Lower leg skin (tissue), 4 donors: ENCODE measurements around the gene LRSAM1. TPM values are rescaled to one million over a fixed set of nuclear protein-coding genes. Genes with fewer than 3 reads are reported as not detected.

Experiments
- DNase-seq, 2 donors: peaks; one replicate each; pipeline ENCODE4 v3.0.0-alpha.2; 2019; ENCODE audit warnings: low spot score in 2 of 2
- H3K4me3 ChIP-seq: fragments of 200-600 bp; sonication (generic); 2 replicates; pipeline ENCODE4 v1.5.1; 2017; ENCODE audit warnings: mild to moderate bottlenecking, low read depth; ENCODE audit not compliant: poor library complexity, severe bottlenecking
- POLR2A ChIP-seq, 2 donors: fragments of 450-650 bp; IDR thresholded peaks; one replicate each; pipeline ENCODE4 v1.6.1; 2016 to 2017; ENCODE audit warnings: antibody characterized with exemption in 2 of 2, mild to moderate bottlenecking in 1 of 2, moderate library complexity in 1 of 2
- WGBS, 2 donors: methylation state at CpG; one replicate each; pipeline ENCODE4 v1.1.5; 2018; 5-methylcytosine and 5-hydroxymethylcytosine counted together
- intact Hi-C: fragments of 100-400 bp; cut with DNase I; formaldehyde crosslinking; loops from one replicate; pipeline ENCODE4 v1.15.0; 2023; ENCODE audit warnings: low total_unique reads
- total RNA-seq, 4 donors: library from RNA; depleted of rRNA; stranded (reverse); fragments of >200 nt; gene quantifications; one replicate each; pipeline ENCODE4 v1.1.0, GENCODE V29; 2016
- TF ChIP-seq, protein P1 (sequence below), 3 donors: fragments of 450-650 bp; IDR thresholded peaks; one replicate each; pipeline ENCODE4 v1.5.1; 2016; ENCODE audit warnings: antibody characterized with exemption in 3 of 3, mild to moderate bottlenecking in 3 of 3, moderate library complexity in 2 of 3

The LRSAM1 gene
- total RNA-seq, 4 donors from 2014 or later, result 37.9 to 47.9 (median 41.9) TPM

DNA sequence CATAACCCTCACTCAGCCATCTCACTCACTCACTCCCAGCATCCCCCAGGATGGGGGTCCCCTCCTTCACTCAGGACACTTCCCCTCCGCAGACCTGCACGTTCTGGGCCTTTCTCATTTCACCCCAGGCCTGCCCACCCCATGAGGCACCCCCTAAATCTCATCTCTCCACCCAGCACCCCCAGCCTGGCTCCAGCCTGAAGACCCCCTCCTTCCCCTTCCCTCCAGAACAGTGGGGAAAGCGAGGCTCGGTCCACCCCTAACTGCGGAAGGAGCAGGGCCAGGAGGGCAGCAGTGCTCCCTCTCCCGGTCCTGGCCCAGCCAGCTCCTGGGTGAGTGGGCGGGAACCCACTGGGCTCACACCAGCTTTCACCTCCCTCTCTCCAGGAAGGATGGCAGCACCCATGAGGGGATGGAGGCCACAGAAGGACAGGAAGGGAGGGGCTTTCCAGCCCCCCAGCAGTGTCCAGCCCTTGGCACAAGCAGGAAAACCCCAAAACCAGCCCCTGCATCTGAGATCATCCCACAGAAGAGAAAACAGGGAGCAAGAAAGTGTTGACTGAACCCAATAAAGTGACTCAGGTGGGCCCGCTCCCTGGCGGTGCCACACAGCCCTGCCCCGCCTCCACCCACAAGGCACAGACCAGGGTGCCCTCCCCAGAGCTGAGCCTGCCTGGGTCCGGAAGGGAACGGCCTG is 55.0 kb downstream of the LRSAM1 start:
- DNase-seq, result no peak
- no peak overlapping the region for H3K4me3 ChIP-seq
- WGBS, 2 donors, result 79 to 87% methylated on average over 10 to 12 of the region's 12 CpGs
- intact Hi-C loops, result loop anchor here (10.0 kb wide), 1 partner anchor 419 kb away; no protein-coding TSS in a partner anchor
- TF ChIP-seq, protein P1, sequence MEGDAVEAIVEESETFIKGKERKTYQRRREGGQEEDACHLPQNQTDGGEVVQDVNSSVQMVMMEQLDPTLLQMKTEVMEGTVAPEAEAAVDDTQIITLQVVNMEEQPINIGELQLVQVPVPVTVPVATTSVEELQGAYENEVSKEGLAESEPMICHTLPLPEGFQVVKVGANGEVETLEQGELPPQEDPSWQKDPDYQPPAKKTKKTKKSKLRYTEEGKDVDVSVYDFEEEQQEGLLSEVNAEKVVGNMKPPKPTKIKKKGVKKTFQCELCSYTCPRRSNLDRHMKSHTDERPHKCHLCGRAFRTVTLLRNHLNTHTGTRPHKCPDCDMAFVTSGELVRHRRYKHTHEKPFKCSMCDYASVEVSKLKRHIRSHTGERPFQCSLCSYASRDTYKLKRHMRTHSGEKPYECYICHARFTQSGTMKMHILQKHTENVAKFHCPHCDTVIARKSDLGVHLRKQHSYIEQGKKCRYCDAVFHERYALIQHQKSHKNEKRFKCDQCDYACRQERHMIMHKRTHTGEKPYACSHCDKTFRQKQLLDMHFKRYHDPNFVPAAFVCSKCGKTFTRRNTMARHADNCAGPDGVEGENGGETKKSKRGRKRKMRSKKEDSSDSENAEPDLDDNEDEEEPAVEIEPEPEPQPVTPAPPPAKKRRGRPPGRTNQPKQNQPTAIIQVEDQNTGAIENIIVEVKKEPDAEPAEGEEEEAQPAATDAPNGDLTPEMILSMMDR (IDR thresholded peaks at IDR 0.05), result no peak
- no peak for TF ChIP-seq POLR2A (IDR thresholded peaks at IDR 0.05)

DNA sequence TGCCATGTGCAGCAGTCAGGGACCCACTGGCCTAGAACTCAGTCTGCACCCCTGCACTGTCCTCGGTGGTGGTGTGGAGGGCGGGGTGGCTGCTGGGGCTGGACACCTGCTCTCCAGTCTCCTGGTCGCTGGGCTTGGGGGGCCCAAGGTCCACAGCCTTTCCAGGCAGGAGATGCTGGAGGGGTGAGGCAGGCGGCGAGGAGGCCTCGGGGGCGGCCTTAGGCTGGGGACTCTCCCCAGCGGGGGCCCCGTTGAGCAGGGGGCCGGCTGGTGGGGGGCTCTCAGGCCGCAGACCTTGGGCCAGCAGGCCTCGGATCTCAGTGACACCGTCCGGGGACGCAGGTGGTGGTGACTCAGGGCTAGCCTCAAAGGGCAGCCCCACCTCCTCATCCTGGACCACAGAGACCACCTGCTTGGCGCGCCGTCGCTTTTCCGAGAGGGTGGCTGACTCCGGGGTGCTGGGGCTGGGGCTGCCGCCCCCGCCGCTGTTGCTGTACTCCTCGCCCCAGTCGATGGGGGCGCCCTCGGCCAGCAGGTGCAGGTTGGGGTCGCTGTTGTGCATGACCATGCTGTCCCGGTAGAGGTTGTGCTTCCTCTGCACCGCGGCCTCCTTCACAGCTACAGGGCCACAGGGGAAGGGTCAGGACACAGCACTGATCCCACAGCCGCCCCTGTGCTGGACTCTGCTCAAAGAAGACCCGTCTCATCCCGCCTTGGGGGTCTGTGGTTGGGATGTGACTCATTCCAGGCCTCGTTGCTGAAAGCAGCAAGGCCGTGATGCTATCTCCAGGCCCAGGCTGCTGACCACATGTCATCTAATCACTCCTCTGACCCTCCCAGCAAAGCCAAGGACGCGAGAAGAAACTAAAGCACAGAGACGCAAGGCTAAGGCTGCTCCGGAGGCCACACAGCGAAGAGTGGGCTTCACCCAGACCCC is 55.8 kb downstream of the LRSAM1 start:
- no peak for DNase-seq
- intact Hi-C loops, result loop anchor here (10.0 kb wide), 1 partner anchor 418 kb away; no protein-coding TSS in a partner anchor
- no peak overlapping the region for H3K4me3 ChIP-seq
- WGBS, 2 donors, result 84 to 88% methylated on average over 12 to 35 of the region's 42 CpGs
- TF ChIP-seq POLR2A (IDR thresholded peaks at IDR 0.05), result no peak
- TF ChIP-seq, protein P1 (IDR thresholded peaks at IDR 0.05), result no peak

DNA sequence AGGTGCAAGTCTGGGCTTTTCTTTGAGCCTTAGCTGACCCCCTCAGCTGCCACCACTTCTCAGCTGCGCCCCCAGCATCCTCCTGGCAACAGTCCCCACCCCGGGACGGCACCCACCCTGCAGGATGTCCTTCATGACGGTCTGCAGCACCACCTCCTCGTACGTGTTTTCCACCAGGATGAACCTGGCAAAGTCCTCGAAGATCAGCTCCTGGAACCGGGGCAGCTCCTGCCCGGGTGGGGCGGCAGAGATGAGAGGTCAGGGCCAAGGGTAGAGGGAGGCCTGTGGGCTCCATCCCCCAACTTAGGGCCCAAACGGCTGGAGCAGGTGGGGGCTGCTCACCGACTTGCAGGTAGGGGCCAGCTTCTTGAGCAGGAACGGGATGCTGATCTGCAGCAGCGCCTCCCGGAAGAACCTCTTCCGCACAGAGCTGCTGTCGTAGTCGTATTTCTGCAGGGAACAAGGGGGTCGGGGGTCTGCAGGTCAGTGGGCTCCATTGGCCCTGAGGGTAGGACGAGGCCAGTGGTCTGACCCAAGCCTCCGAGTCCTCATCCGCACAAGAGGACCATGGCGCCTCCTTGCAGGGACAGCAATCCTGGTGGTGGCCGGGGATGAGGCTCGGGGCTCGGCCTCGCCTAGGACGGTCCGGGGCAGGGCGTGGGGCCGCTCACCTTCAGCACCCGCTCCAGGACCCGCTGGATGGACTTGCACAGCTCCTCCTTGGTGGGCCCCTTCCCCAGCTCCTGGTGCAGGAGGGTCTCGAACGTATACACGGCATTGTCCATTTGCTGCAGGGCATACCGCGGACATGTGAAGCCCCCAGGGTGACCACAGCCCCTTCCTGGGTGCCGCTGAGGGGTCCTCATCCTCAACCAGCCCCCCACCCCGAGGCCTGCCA is 56.7 kb downstream of the LRSAM1 start:
- no peak for DNase-seq
- TF ChIP-seq POLR2A (IDR thresholded peaks at IDR 0.05), result no peak
- TF ChIP-seq, protein P1 (IDR thresholded peaks at IDR 0.05), result no peak
- intact Hi-C loops, result loop anchor here (10.0 kb wide), 1 partner anchor 417 kb away; no protein-coding TSS in a partner anchor
- no peak overlapping the region for H3K4me3 ChIP-seq
- WGBS, 2 donors, result 85 to 92% methylated on average over 26 to 33 of the region's 40 CpGs

DNA sequence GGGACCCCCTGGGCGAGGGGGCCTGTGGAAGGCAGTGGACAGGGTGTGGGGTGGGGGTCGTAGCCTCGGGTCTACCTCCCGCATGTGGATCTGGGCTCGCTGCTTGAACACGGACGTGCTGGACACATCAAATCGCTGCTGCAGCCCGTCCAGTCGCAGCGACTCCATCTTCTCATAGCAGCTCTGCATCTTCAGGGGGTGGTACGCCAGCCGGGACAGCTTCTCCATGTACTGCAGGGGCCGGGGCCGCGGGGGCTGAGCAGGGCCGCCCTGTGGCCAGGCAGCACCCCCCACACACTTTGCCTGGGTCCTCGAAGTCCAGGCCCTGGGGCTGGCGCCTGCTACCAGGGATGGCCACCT is 57.6 kb downstream of the LRSAM1 start:
- intact Hi-C loops, result loop anchor here (10.0 kb wide), 1 partner anchor 416 kb away; no protein-coding TSS in a partner anchor
- TF ChIP-seq, protein P1 (IDR thresholded peaks at IDR 0.05), result no peak
- no peak for TF ChIP-seq POLR2A (IDR thresholded peaks at IDR 0.05)
- H3K4me3 ChIP-seq, result no peak overlapping the region
- no peak for DNase-seq
- WGBS, 2 donors, result 88 to 91% methylated on average over 14 to 19 of the region's 19 CpGs

DNA sequence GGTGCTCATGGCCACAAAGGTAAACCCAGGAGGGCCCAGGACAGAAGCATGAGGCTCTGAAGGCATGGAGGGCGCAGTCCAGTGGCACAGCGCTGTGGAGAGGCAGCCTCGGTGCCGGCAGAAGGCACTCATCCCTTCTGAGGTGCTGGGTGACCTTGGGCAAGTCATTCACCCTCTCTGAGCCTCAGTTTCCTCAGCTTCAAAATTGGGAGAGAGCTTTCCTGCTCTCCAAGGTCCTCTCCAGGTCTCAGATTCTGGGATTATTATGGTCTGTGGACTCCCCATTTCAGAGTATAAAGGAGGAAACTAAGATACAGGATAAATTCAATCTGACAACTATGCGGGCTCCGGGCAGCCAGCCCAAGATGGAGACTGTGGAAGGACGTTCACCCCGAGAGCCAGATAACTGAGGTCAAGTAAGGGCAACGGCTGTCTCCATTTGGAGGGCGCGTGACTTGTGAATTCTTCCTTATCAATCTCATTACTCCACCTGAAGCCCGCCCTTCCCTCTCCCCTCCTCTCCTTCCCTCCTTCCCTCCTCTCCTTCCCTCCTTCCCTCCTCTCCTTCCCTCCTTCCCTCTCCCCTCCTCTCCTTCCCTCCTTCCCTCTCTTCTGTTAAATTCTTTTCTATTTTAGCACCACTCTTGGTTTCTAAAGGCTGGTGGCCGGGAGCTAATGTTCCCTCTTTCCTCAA is 58.1 kb downstream of the LRSAM1 start:
- no peak for DNase-seq
- 79 to 86% methylated on average over 13 of the region's 13 CpGs for whole genome bisulfite sequencing, 2 donors
- intact Hi-C loops, result loop anchor here (10.0 kb wide), 1 partner anchor 415 kb away; no protein-coding TSS in a partner anchor

More for the DNA sequence above, 58.1 kb downstream of the LRSAM1 start:
- no peak overlapping the region for H3K4me3 ChIP-seq
- no peak for TF ChIP-seq POLR2A (IDR thresholded peaks at IDR 0.05)
- TF ChIP-seq, protein P1 (IDR thresholded peaks at IDR 0.05), result no peak
